Immature natural killer cell (primary cell): ENCODE data around the gene SARS1. TPM values are rescaled to one million over a fixed set of nuclear protein-coding genes. Genes with fewer than 3 reads are reported as not detected.

Experiments
- DNase-seq, 3 donors: peaks; one replicate each; pipeline ENCODE4 v3.0.0; 2022; ENCODE audit warnings: mixed read lengths in 1 of 3
- H3K27ac Mint-ChIP-seq, 6 donors: one replicate each; pipeline ENCODE4 v1.8.0; 2020; ENCODE audit warnings: mixed read lengths in 6 of 6, mild to moderate bottlenecking in 5 of 6, inconsistent platforms in 4 of 6, moderate library complexity in 3 of 6
- H3K27me3 Mint-ChIP-seq, 3 donors: one replicate each; pipeline ENCODE4 v1.8.0; 2020 to 2021; ENCODE audit warnings: low read depth in 3 of 3, mild to moderate bottlenecking in 3 of 3, mixed read lengths in 3 of 3, moderate library complexity in 3 of 3, inconsistent platforms in 1 of 3
- H3K36me3 Mint-ChIP-seq, 3 donors: one replicate each; pipeline ENCODE4 v1.8.0; 2020; ENCODE audit warnings: mixed read lengths in 3 of 3, inconsistent platforms in 2 of 3, mild to moderate bottlenecking in 2 of 3
- H3K4me1 Mint-ChIP-seq, 2 donors: one replicate each; pipeline ENCODE4 v1.8.0; 2020; ENCODE audit warnings: inconsistent platforms in 2 of 2, mild to moderate bottlenecking in 2 of 2, mixed read lengths in 2 of 2, moderate library complexity in 1 of 2
- H3K4me3 Mint-ChIP-seq, 5 donors: one replicate each; pipeline ENCODE4 v1.8.0; 2020; ENCODE audit warnings: mild to moderate bottlenecking in 5 of 5, mixed read lengths in 5 of 5, inconsistent platforms in 3 of 5, moderate library complexity in 3 of 5
- H3K9me3 Mint-ChIP-seq, 6 donors: one replicate each; pipeline ENCODE4 v1.8.0; 2020; ENCODE audit warnings: mild to moderate bottlenecking in 6 of 6, mixed read lengths in 6 of 6, inconsistent platforms in 4 of 6, moderate library complexity in 3 of 6
- polyA plus RNA-seq, 3 donors: library from polyadenylated mRNA; unstranded; fragments of 300-500 nt; fragmentation: Illumina TruSeq; gene quantifications; one replicate each; pipeline ENCODE4 v1.2.3, GENCODE V29; 2021

SARS1 gene
- polyA plus RNA-seq, 3 donors from 2014 or later: 123 to 205 (median 149) TPM

DNA sequence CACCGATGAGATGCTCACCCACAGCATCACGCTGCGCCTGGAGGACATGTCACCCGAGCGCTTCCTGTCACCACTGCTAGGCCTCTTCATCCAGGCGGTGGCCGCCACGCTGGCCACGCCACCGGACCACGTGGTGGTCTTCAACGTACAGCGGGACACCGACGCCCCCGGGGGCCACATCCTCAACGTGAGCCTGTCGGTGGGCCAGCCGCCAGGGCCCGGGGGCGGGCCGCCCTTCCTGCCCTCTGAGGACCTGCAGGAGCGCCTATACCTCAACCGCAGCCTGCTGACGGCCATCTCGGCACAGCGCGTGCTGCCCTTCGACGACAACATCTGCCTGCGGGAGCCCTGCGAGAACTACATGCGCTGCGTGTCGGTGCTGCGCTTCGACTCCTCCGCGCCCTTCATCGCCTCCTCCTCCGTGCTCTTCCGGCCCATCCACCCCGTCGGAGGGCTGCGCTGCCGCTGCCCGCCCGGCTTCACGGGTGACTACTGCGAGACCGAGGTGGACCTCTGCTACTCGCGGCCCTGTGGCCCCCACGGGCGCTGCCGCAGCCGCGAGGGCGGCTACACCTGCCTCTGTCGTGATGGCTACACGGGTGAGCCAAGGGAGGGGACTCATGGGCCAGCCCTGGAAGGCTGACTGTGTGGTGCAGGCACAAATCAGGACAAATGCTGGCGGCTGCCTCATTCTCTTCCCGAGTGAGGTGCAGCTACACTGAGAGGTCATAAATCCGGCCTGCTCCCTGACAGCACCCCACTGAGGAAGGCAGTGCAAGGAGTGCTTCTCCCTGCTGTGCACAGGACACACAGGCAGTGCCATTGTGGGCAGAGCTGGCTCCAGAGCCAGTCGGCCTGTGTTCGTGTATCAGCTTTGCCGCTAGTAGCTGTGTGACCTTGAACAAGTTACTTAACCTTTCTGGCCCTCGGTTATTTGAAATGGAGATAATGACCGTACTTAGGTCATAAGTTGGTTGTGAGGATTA, 45.1 kb downstream of the SARS1 start:
- Mint-ChIP-seq H3K4me3 (no peak overlapping the region), H3K27me3 (peaks cover 0 to 2% (median 2%) of the 10 kb centered on the region in 3 donors), H3K4me1 (peaks cover 0 to 4% of the 10 kb centered on the region in 2 donors), H3K36me3 (peaks cover 0 to 4% (median 3%) of the 10 kb centered on the region in 3 donors), H3K9me3 (no peaks in the 10 kb centered on the region), H3K27ac (no peak overlapping the region)
- DNase-seq: no peak

DNA sequence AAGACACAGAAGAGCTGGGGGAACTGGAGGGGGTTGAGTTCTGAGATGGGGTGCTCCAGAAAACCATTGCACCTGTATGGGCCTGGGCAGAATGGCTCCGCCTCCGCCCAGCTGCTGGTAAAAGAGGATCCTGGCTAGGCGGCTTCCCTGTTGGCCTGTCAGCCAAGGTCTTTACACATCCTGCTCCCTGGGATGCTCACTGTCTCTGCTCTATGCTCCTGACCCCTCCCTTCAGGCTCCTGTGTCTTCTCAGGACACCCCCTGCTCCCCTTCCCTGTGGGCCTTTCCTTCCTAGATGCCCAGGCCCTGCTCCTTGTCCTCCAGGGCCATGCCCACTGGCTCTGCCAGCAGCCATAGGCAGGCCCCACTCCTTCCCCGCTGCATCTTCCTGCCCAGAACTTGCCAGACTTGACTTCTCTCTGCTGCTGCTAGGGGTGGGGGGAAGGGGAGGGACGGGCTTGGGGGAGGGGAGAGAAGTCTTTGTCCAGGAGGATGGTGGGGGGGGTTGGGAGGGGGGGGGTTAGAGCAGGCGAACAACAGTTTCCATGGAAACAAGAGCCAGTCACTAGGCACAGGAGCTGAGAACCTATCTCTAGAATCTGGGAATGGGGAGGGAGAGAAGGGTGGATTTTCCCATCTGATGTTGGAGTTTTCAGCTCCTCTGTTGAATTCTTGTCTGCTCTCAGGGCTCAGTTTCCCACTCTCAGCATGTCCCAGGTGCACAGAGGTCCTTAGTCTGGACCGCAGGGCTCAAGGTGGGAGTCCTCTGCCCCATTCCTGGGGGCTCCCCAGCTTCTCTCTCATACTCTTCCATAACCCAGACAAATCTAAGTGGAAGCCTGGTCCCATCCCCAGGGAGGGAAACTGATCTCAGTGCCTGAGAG, 46.2 kb downstream of the SARS1 start:
- Mint-ChIP-seq H3K27ac (no peak overlapping the region), H3K27me3 (peaks cover 0 to 2% (median 2%) of the 10 kb centered on the region in 3 donors), H3K9me3 (no peaks in the 10 kb centered on the region), H3K4me1 (no peaks in the 10 kb centered on the region), H3K36me3 (peaks cover 0 to 4% (median 3%) of the 10 kb centered on the region in 3 donors), H3K4me3 (no peak overlapping the region)
- no peak for DNase-seq

DNA sequence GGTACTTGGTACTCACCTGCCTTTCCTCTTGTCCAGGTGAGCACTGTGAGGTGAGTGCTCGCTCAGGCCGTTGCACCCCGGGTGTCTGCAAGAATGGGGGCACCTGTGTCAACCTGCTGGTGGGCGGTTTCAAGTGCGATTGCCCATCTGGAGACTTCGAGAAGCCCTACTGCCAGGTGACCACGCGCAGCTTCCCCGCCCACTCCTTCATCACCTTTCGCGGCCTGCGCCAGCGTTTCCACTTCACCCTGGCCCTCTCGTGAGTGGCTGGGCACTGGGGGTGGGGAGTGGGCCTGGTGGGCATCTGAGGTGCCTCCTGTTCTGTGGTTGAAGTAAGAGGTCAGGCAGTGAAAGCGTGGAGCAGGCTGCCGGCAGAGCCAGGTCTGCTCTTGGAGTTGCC, 47.3 kb downstream of the SARS1 start:
- Mint-ChIP-seq H3K4me1 (no peaks in the 10 kb centered on the region), H3K36me3 (peaks cover 0 to 4% (median 3%) of the 10 kb centered on the region in 3 donors), H3K27me3 (peaks cover 0 to 2% (median 2%) of the 10 kb centered on the region in 3 donors), H3K27ac (no peak overlapping the region), H3K9me3 (no peaks in the 10 kb centered on the region), H3K4me3 (no peak overlapping the region)
- no peak for DNase-seq

DNA sequence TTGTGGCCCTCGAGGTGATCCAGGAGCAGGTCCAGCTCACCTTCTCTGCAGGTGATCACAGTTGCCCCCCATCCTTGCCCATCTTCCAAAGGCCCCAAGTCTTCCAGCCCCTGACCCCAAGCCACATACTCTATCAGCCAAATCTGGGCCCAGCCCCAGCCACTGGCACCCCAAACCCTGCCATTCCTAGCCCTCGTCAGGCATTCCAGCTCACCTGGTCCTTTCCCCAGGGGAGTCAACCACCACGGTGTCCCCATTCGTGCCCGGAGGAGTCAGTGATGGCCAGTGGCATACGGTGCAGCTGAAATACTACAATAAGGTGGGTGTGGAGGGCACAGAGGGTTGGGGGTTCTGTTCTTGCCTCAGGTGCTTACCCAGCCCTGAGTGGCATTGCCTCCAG, 47.9 kb downstream of the SARS1 start:
- no peaks in the 10 kb centered on the region for H3K9me3 Mint-ChIP-seq
- H3K4me3 Mint-ChIP-seq: no peak overlapping the region
- H3K27me3 Mint-ChIP-seq: peaks cover 0 to 2% (median 2%) of the 10 kb centered on the region in 3 donors
- no peak for DNase-seq
- no peak overlapping the region for H3K27ac Mint-ChIP-seq
- H3K36me3 Mint-ChIP-seq: peaks cover 0 to 4% (median 3%) of the 10 kb centered on the region in 3 donors
- no peaks in the 10 kb centered on the region for H3K4me1 Mint-ChIP-seq

DNA sequence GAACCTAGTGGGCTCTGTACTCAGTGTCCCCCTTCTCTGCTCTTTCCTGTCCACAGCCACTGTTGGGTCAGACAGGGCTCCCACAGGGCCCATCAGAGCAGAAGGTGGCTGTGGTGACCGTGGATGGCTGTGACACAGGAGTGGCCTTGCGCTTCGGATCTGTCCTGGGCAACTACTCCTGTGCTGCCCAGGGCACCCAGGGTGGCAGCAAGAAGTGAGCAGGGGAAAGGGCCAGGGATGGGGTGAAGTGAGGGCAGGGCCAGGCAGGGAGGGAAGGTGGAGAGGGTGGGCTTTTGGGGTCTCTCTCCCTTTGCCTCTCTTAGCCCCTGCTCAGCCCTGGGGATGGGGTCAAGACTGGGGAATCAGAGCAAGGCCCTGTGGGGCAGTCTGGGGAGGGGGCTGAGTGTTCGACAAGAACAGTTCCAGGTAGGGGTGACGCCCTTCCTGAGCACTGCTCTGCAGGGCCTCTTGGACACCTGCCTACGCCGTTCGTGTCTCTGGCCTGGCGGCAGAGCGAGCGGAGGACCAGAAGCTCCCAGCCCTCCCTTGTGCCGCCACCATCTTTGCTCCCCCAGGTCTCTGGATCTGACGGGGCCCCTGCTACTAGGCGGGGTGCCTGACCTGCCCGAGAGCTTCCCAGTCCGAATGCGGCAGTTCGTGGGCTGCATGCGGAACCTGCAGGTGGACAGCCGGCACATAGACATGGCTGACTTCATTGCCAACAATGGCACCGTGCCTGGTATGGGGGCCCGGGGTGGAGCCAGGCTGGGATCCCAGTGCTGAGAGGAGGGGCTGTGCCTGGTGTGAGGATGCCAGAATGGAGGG, 48.7 kb downstream of the SARS1 start:
- Mint-ChIP-seq H3K9me3 (no peaks in the 10 kb centered on the region), H3K27me3 (peaks cover 0 to 3% (median 2%) of the 10 kb centered on the region in 3 donors), H3K4me1 (no peaks in the 10 kb centered on the region)

DNA sequence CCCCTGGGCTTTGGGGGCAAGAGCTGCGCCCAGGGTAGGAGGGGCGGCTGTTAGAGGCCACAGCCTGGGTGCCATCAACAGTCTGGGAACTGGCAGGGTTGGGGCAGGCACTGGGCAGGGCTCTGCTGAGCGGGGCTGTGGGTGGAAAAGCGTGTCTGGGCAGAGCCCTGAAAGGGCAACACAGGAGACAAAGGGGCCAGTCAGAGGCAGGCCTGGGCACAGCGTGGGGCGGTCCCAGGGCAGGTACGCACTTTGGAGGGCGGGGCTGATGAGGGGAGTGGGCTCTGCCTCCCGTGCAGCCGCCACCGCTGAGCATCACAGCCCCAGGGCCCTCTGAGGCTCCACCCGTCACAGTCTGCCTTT, 49.5 kb downstream of the SARS1 start:
- DNase-seq: no peak
- H3K4me1 Mint-ChIP-seq: no peaks in the 10 kb centered on the region
- H3K27me3 Mint-ChIP-seq: peaks cover 0 to 3% (median 2%) of the 10 kb centered on the region in 3 donors
- H3K4me3 Mint-ChIP-seq: no peak overlapping the region
- no peaks in the 10 kb centered on the region for H3K9me3 Mint-ChIP-seq
- H3K27ac Mint-ChIP-seq: no peak overlapping the region
- H3K36me3 Mint-ChIP-seq: peaks cover 0 to 4% (median 3%) of the 10 kb centered on the region in 3 donors

More for the DNA sequence above, 48.7 kb downstream of the SARS1 start:
- no peak for DNase-seq
- Mint-ChIP-seq H3K4me3 (no peak overlapping the region), H3K36me3 (peaks cover 0 to 4% (median 3%) of the 10 kb centered on the region in 3 donors), H3K27ac (no peak overlapping the region)

DNA sequence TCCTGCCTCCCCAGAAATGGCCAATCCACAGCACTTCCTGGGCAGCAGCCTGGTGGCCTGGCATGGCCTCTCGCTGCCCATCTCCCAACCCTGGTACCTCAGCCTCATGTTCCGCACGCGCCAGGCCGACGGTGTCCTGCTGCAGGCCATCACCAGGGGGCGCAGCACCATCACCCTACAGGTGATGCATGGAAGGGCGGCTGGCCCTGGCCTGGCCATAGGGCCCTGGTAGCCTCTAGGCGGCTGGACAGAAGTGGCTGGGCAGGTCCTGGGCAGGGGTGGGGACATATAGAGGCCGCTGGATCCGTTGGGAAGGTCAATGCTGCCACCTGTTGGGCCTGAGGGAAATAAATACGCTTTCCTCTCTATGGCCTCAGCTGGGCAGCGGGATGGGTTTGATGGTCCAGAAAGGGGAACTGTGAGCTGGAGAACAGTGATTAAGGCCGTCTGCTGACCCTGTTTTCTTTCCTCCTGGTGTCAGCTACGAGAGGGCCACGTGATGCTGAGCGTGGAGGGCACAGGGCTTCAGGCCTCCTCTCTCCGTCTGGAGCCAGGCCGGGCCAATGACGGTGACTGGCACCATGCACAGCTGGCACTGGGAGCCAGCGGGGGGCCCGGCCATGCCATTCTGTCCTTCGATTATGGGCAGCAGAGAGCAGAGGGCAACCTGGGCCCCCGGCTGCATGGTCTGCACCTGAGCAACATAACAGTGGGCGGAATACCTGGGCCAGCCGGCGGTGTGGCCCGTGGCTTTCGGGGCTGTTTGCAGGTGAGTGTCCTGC, 50.1 kb downstream of the SARS1 start:
- Mint-ChIP-seq H3K4me1 (no peaks in the 10 kb centered on the region), H3K4me3 (no peak overlapping the region), H3K9me3 (no peaks in the 10 kb centered on the region), H3K36me3 (peaks cover 0 to 4% (median 3%) of the 10 kb centered on the region in 3 donors), H3K27me3 (peaks cover 0 to 3% (median 2%) of the 10 kb centered on the region in 3 donors), H3K27ac (no peak overlapping the region)
- DNase-seq: peak; percentile 56 to 64 (median 63)

DNA sequence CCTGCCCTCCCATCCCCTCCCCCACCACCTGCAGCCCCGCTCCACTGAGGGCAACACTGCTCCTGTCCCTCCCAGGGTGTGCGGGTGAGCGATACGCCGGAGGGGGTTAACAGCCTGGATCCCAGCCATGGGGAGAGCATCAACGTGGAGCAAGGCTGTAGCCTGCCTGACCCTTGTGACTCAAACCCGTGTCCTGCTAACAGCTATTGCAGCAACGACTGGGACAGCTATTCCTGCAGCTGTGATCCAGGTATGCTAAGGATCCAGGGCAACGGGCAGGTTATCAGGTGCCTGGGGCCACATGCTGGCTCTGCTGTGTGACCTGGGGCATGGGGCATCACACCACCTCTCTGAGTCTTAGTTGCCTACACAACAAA, 50.6 kb downstream of the SARS1 start:
- peaks cover 0 to 3% (median 2%) of the 10 kb centered on the region in 3 donors for H3K27me3 Mint-ChIP-seq
- H3K4me1 Mint-ChIP-seq: no peaks in the 10 kb centered on the region
- H3K9me3 Mint-ChIP-seq: no peaks in the 10 kb centered on the region
- DNase-seq: no peak
- H3K36me3 Mint-ChIP-seq: peaks cover 0 to under 1% (median under 1%) of the 10 kb centered on the region in 3 donors
- no peak overlapping the region for H3K27ac Mint-ChIP-seq
- no peak overlapping the region for H3K4me3 Mint-ChIP-seq

DNA sequence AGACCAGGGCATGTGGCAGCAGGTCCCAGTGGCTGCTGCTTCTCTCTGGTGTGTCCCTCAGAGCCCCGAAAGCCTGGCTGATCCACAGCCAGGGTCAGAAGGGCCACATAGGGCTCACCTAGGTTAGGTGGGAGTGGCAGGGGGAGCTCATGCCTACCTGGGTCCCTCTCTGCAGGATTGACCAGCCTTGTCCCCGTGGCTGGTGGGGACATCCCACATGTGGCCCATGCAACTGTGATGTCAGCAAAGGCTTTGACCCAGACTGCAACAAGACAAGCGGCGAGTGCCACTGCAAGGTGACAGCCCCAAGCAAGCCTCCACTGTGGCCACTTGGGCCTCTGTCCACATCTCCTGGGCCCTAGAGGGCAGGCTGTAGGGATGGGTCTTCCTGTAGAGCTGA, 51.3 kb downstream of the SARS1 start:
- H3K4me1 Mint-ChIP-seq: no peaks in the 10 kb centered on the region
- peaks cover 0 to 3% (median 2%) of the 10 kb centered on the region in 3 donors for H3K27me3 Mint-ChIP-seq
- H3K36me3 Mint-ChIP-seq: no peaks in the 10 kb centered on the region
- H3K27ac Mint-ChIP-seq: no peak overlapping the region
- no peak overlapping the region for H3K4me3 Mint-ChIP-seq
- H3K9me3 Mint-ChIP-seq: no peaks in the 10 kb centered on the region
- no peak for DNase-seq

DNA sequence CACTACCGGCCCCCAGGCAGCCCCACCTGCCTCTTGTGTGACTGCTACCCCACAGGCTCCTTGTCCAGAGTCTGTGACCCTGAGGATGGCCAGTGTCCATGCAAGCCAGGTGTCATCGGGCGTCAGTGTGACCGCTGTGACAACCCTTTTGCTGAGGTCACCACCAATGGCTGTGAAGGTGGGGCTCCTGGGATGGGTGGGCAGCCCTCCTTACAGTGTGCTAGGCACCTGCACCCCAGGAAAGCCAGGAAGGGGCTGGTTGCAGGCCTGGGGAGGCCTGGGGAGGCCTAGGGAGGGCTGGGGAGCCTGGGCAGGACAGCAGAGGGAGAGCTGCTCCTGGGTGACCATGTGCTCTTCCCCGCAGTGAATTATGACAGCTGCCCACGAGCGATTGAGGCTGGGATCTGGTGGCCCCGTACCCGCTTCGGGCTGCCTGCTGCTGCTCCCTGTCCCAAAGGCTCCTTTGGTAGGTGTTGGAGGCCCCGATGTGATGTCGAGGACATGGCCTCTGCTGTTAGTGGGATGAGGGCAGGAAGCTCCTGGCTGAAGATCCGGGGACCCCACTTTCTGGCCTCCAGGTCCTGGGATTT, 52.1 kb downstream of the SARS1 start:
- Mint-ChIP-seq H3K27ac (no peak overlapping the region), H3K9me3 (no peaks in the 10 kb centered on the region), H3K27me3 (peaks cover 0 to 2% (median 2%) of the 10 kb centered on the region in 3 donors), H3K4me3 (no peak overlapping the region), H3K36me3 (no peaks in the 10 kb centered on the region), H3K4me1 (no peaks in the 10 kb centered on the region)
- no peak for DNase-seq

DNA sequence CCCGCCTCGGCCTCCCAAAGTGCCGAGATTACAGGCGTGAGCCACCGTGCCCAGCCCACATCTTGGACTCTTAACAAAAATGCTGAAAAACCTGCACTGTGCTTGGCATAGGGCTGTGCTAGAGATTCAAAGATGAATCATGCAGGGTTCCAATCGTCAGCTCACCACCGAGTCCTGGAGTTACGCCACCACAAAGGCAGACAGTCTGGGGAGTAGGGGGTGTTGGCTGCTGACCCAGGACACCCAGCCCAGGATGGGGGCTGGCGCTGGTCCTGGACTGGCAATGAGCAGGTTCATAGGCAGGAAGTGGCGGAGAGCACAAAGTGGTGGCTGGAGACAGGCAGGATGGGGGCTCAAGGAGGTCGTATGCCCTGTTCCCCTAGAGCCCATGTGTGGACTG, 53.2 kb downstream of the SARS1 start:
- Mint-ChIP-seq H3K4me3 (no peak overlapping the region), H3K27me3 (peaks cover 0 to 2% (median 2%) of the 10 kb centered on the region in 3 donors), H3K9me3 (no peaks in the 10 kb centered on the region), H3K4me1 (no peaks in the 10 kb centered on the region), H3K36me3 (no peaks in the 10 kb centered on the region), H3K27ac (no peak overlapping the region)
- no peak for DNase-seq

DNA sequence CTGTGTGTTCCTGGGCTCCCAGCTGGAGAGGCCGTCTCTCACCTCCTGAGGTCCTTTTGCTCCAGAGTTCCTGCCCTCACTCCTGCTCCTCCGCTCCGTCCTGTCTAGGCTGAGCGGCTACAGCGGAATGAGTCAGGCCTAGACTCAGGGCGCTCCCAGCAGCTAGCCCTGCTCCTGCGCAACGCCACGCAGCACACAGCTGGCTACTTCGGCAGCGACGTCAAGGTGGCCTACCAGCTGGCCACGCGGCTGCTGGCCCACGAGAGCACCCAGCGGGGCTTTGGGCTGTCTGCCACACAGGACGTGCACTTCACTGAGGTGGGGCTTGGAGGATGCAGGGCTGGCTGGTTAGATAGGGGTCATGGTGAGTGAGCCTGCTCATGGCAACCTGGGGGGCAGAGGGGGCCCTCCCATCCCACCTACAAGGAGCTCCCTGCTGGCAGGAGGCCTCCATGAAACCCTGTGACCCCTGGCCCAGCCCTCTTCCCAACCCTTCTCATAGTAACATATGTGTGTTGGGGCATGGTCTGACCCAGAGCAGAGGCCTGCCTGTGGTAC, 54.1 kb downstream of the SARS1 start:
- Mint-ChIP-seq H3K9me3 (no peaks in the 10 kb centered on the region), H3K27ac (no peak overlapping the region)
- no peak for DNase-seq

More for the DNA sequence above, 54.1 kb downstream of the SARS1 start:
- H3K4me3 Mint-ChIP-seq: no peak overlapping the region
- no peaks in the 10 kb centered on the region for H3K4me1 Mint-ChIP-seq
- peaks cover 0 to 2% (median 2%) of the 10 kb centered on the region in 3 donors for H3K27me3 Mint-ChIP-seq
- H3K36me3 Mint-ChIP-seq: no peaks in the 10 kb centered on the region
